A549 (cell line): Measurements from ENCODE around the gene ATP11A. TPM values are rescaled to one million over a fixed set of nuclear protein-coding genes. Genes with fewer than 3 reads are reported as not detected.

ENCODE experiments used
- ATAC-seq, 2 experiments: fragments of 200-7000 bp in 1 of 2; fragments of >200 bp in 1 of 2; cut with Nextera tagmentation in 1 of 2; cut with Tn5 transposase in 1 of 2; 3 replicates each; pipeline versions ENCODE4 v1.8.0 to v1.9.1; 2018 to 2020; ENCODE audit warnings: mild to moderate bottlenecking in 1 of 2, moderate library complexity in 1 of 2
- CTCF ChIA-PET: fragments of 300-600 bp; sonication (Branson Sonifier 250); formaldehyde crosslinking; extraction: SDS; loops from one replicate; lab custom pipeline; 2021; ENCODE audit warnings: antibody characterized with exemption, inconsistent platforms; lab: Yijun Ruan, JAX
- POLR2A ChIA-PET: fragments of 350-600 bp; formaldehyde crosslinking; extraction: SDS; loops from one replicate; lab custom pipeline; 2021; ENCODE audit warnings: antibody characterized with exemption, inconsistent platforms; lab: Yijun Ruan, JAX
- DNase-seq, 2 experiments: peaks; one replicate each; pipeline versions ENCODE4 v3.0.0 to v3.0.0-alpha.2; 2011 to 2016; ENCODE audit warnings: low read depth in 1 of 2, low spot score in 1 of 2
- FAIRE-seq: peaks from 2 replicates; lab custom pipeline; 2011; peaks lifted over from hg19 to GRCh38; lab: Jason Lieb, UNC
- H3K27ac ChIP-seq, 2 experiments: fragments of >200 bp; sonication (Bioruptor Twin); formaldehyde crosslinking; 3 replicates each; pipeline ENCODE4 v1.5.1; 2016 to 2017
- H3K4me1 ChIP-seq: fragments of >200 bp; sonication (Bioruptor Twin); formaldehyde crosslinking; 3 replicates; pipeline ENCODE4 v1.6.1; 2016
- H3K4me2 ChIP-seq: fragments of >200 bp; sonication (Bioruptor Twin); formaldehyde crosslinking; 3 replicates; pipeline ENCODE4 v1.6.1; 2016
- H3K4me3 ChIP-seq: fragments of >200 bp; sonication (Bioruptor Twin); formaldehyde crosslinking; 3 replicates; pipeline ENCODE4 v1.5.1; 2016
- H3K9me3 ChIP-seq: fragments of >200 bp; sonication (Bioruptor Twin); formaldehyde crosslinking; 3 replicates; pipeline ENCODE4 v1.6.1; 2016
- ATOH8 ChIP-seq: fragments of 250-450 bp; sonication (Bioruptor Pico); IDR thresholded peaks from 2 replicates; pipeline ENCODE4 v1.5.0; 2020; ENCODE audit warnings: low read depth, mild to moderate bottlenecking, moderate library complexity
- BHLHE40 ChIP-seq: IDR thresholded peaks from 2 replicates; pipeline ENCODE4 v1.6.1; 2012; ENCODE audit warnings: low read depth, low read length, inconsistent platforms
- CBX2 ChIP-seq: fragments of 200-600 bp; sonication (generic); IDR thresholded peaks from 2 replicates; pipeline ENCODE4 v1.6.1; 2016; ENCODE audit warnings: low read depth, mild to moderate bottlenecking, borderline replicate concordance
- CHD2 ChIP-seq: fragments of 150-350 bp; IDR thresholded peaks from 2 replicates; pipeline ENCODE4 v1.6.1; 2014; ENCODE audit warnings: low read length; ENCODE audit not compliant: partially characterized antibody
- ELK1 ChIP-seq: fragments of 150-350 bp; IDR thresholded peaks from 2 replicates; pipeline ENCODE4 v1.6.1; 2014; ENCODE audit warnings: low read depth, mild to moderate bottlenecking, low read length
- EP300 ChIP-seq, 2 experiments: fragments of >200 bp; sonication (Bioruptor Twin); formaldehyde crosslinking; IDR thresholded peaks; 2 replicates in 1 of 2; 3 replicates in 1 of 2; pipeline ENCODE4 v1.6.1; 2016 to 2017
- FOSL2 ChIP-seq, 2 experiments: fragments of 450-650 bp in 1 of 2; fragments of >200 bp in 1 of 2; sonication (Bioruptor Twin) in 1 of 2; formaldehyde crosslinking; IDR thresholded peaks; 2 replicates each; pipeline versions ENCODE4 v1.5.0 to v1.6.1; 2016 to 2020; ENCODE audit warnings: mild to moderate bottlenecking in 1 of 2, moderate library complexity in 1 of 2
- HDAC2 ChIP-seq: fragments of 200-600 bp; sonication (generic); IDR thresholded peaks from 2 replicates; pipeline ENCODE4 v1.6.1; 2016
- HMGXB4 ChIP-seq: fragments of 250-450 bp; sonication (Bioruptor Pico); IDR thresholded peaks from 2 replicates; pipeline ENCODE4 v1.5.0; 2021; ENCODE audit warnings: mild to moderate bottlenecking, moderate library complexity, borderline replicate concordance
- JUNB ChIP-seq: fragments of >200 bp; sonication (Bioruptor Twin); formaldehyde crosslinking; IDR thresholded peaks from 2 replicates; pipeline ENCODE4 v1.6.1; 2016
- MYC ChIP-seq: IDR thresholded peaks from 2 replicates; pipeline ENCODE4 v1.6.1; 2012; ENCODE audit warnings: mild to moderate bottlenecking, inconsistent platforms, low read length, improper control_type of control experiment, borderline replicate concordance
- PBX3 ChIP-seq: IDR thresholded peaks from 2 replicates; pipeline ENCODE4 v1.6.1; 2012
- RAD21 ChIP-seq, 2 experiments: fragments of >200 bp in 1 of 2; sonication (Bioruptor Twin) in 1 of 2; formaldehyde crosslinking in 1 of 2; IDR thresholded peaks in 1 of 2; conservative IDR thresholded peaks in 1 of 2; 2 replicates in 1 of 2; 3 replicates in 1 of 2; pipeline ENCODE4 v1.6.1; 2012 to 2018; ENCODE audit warnings: inconsistent platforms in 1 of 2
- RCOR1 ChIP-seq: fragments of 150-350 bp; IDR thresholded peaks from 2 replicates; pipeline ENCODE4 v1.6.1; 2014; ENCODE audit warnings: antibody characterized with exemption, low read length, low read depth
- SMC3 ChIP-seq: fragments of >200 bp; sonication (Bioruptor Twin); formaldehyde crosslinking; IDR thresholded peaks from 3 replicates; pipeline ENCODE4 v1.6.1; 2018; ENCODE audit warnings: inconsistent platforms
- USF2 ChIP-seq: fragments of 450-650 bp; IDR thresholded peaks from 2 replicates; pipeline ENCODE4 v1.6.1; 2014; ENCODE audit warnings: antibody characterized with exemption
- ZFP36 ChIP-seq: fragments of 450-650 bp; IDR thresholded peaks from 2 replicates; pipeline ENCODE4 v1.6.1; 2014; ENCODE audit warnings: borderline replicate concordance; ENCODE audit not compliant: partially characterized antibody
- WGBS: methylation state at CpG from one replicate; pipeline ENCODE4 v1.1.6; 2017; ENCODE audit errors: missing lambda C conversion rate; 5-methylcytosine and 5-hydroxymethylcytosine counted together
- polyA plus RNA-seq, 4 experiments: library from polyadenylated mRNA; depleted of rRNA in 3 of 4; stranded (reverse); fragments of >200 nt; fragmentation: RNase III in 1 of 4; extraction: RNeasy Plus Mini Kit Qiagen cat#74134 plus additional on column Dnase treatment in 1 of 4; gene quantifications; 2 replicates in 3 of 4; 3 replicates in 1 of 4; pipeline ENCODE4 v1.2.3, GENCODE V29; 2011 to 2017

The ATP11A gene
- polyA plus RNA-seq, 2 of the 4 experiments (the other 2 are of a cell fraction): 4.1 to 8.0 TPM

- no peak for FAIRE-seq
- WGBS: 94% methylated on average over 17 of the region's 17 CpGs
- CTCF ChIA-PET: no interaction called here
These were observed 45.1 kb downstream of the ATP11A start for GRCh38 chr13:112734696-112735547.

GRCh38 chr13:112735791-112736190 lies 46.0 kb downstream of the ATP11A start:
- DNase-seq: no peak
- CTCF ChIA-PET: no interaction called here
- Histone ChIP-seq H3K4me3 (no peak overlapping the region), H3K9me3 (no peaks in the 10 kb centered on the region), H3K4me2 (no peak overlapping the region)
- 91% methylated on average over 15 of the region's 17 CpGs for WGBS
- TF ChIP-seq RCOR1 (no peak), ELK1 (no peak), MYC (no peak)
- TF ChIP-seq, all 56 proteins: peak for 0
- H3K4me1 ChIP-seq: no peaks in the 10 kb centered on the region
- ATAC-seq (no peak), FAIRE-seq (no peak)
- H3K27ac ChIP-seq: no peak overlapping the region
- POLR2A ChIA-PET: no interaction called here

More at GRCh38 chr13:112734696-112735547, 45.1 kb downstream of the ATP11A start:
- Histone ChIP-seq H3K4me3 (no peak overlapping the region), H3K27ac (no peak overlapping the region), H3K4me1 (no peaks in the 10 kb centered on the region), H3K4me2 (no peak overlapping the region), H3K9me3 (no peaks in the 10 kb centered on the region)
- no peak for TF ChIP-seq USF2
- no peak for TF ChIP-seq SMC3
- TF ChIP-seq CBX2: no peak
- TF ChIP-seq CHD2: no peak
- TF ChIP-seq EP300 (IDR thresholded peaks at IDR 0.05): no peak
- no peak for TF ChIP-seq ATOH8 (CRISPR knock-in tag)
- no peak for TF ChIP-seq HMGXB4 (CRISPR knock-in tag)
- no peak for TF ChIP-seq JUNB
- TF ChIP-seq FOSL2 (IDR thresholded peaks at IDR 0.05): no peak
- no peak for TF ChIP-seq FOSL2 (CRISPR knock-in tag; IDR thresholded peaks at IDR 0.05)
- no peak for TF ChIP-seq ZFP36
- no peak for TF ChIP-seq BHLHE40
- TF ChIP-seq PBX3: no peak
- ATAC-seq (no peak), DNase-seq (no peak)
- POLR2A ChIA-PET: no interaction called here

- TF ChIP-seq USF2 (no peak), RAD21 (conservative IDR thresholded peaks at IDR 0.05 in 1 of 2, IDR thresholded peaks at IDR 0.05 in 1 of 2) (no peak), HDAC2 (no peak), FOSL2 (IDR thresholded peaks at IDR 0.05) (no peak), FOSL2 (CRISPR knock-in tag; IDR thresholded peaks at IDR 0.05) (no peak)
- TF ChIP-seq, all 56 proteins: peak for 0
- Histone ChIP-seq H3K4me1 (no peaks in the 10 kb centered on the region), H3K9me3 (no peaks in the 10 kb centered on the region), H3K4me2 (no peak overlapping the region), H3K27ac (no peak overlapping the region), H3K4me3 (no peak overlapping the region)
- FAIRE-seq: no peak
- WGBS: 93% methylated on average over 9 of the region's 9 CpGs
- CTCF ChIA-PET: no interaction called here
- no peak for ATAC-seq
- POLR2A ChIA-PET: no interaction called here
- DNase-seq: no peak
These were observed 47.5 kb downstream of the ATP11A start for GRCh38 chr13:112737294-112737693.
